GM21723 (cell line): ENCODE measurements around the gene C2orf66.

ENCODE experiments used
- ATAC-seq: cut with Tn5 transposase; IDR thresholded peaks from one replicate; pipeline ENCODE4 v1.9.1; 2021; ENCODE audit warnings: mild to moderate bottlenecking, moderate library complexity; ENCODE audit not compliant: unreplicated experiment

C2orf66 gene

DNA sequence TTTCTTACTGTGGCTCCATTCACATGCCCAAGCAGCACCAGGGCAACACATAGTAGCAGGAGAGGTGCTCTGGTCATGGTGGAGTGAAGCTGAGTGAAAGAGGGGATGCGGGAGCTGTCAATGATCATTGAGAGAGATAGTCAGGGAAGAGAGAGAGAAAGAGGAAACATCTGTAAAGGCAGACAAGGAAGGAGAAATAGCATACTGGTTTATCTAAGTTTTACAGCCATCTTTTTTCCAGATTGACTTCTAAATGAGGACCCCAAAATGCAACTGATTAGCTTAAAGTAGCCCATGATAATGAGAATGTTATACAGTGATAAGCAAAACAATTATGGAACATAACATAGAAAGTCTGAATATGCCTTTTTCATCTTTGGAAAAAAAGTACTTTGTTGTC, at the start of gene C2orf66:
Gene C2orf66, minus strand, starts transcription at position 96 of the 400 bp plus-strand sequence. Its CDS starts 19 bp downstream, at position 77.
- no peak for ATAC-seq

DNA sequence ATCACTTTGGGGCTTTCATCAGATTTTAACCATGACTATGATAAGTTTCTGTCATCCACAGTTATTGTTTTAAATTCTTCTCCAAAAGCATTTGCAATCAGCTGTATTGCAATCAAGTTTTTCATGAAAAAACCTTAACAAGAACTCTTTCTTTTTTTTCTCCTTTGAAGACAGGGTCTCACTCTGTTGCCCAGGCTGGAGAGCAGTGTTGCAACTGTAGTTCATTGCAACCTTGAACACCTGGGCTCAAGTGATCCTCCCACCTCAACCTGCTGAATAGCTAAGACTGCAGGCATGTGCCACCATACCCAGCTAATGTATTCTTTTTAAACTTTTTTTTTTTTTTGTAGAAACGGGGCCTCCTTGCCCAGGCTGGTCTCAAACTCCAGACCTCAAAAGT, 45.5 kb upstream of the C2orf66 start:
- ATAC-seq: no peak

DNA sequence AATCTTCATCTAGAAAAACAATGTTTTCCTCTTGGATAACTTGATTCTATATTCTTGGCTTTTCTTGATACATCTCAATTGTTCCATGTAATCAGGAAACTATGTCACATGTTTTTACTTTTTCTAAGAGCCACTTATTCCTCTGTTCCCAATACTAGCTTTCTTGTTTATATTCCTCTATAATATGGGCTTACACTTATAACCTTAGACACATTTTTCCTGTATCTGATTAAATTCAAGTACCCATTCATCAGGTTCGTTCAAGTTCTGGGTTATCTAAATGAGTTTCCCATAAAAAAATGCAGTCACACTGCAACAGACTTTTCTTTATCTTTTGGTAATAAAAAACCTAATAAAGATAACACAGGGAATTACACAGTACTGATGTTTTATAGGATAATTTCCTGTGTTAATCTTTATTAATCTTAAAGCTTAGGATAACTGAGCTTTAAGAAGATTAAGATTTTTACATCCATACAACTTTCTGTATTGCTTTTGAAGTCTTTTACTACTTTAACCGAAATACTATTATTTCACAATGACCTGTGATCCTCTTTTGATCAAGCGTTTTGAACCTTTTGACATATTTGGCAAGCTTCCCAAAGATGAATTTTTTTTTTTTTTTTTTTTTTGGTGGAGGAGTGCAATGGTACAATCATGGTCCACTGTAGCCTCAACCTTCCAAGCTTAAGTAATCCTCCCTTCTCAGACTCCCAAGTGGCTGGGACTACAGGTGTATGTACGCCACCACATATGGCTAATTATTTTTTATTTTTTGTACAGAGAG, 44.3 kb upstream of the C2orf66 start:
- ATAC-seq: no peak

DNA sequence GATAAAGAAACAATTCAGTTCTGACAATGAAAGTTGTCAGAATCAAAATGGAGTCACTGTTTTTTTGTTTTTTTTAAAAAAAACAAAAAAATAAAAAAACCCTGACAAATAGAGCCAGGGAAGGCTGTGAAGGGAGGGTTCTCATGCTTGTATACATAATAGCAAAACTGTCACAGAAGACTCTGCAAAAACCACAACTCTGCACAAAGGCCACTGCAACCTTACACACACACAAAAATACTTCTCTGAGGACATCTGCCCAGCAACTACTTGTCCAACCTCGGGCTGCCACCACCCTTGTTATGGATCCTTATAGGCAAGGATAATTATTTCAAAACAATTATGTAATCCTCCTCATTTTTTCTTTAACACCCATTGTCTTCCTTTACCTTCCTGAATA, 41.9 kb upstream of the C2orf66 start:
- ATAC-seq: no peak

DNA sequence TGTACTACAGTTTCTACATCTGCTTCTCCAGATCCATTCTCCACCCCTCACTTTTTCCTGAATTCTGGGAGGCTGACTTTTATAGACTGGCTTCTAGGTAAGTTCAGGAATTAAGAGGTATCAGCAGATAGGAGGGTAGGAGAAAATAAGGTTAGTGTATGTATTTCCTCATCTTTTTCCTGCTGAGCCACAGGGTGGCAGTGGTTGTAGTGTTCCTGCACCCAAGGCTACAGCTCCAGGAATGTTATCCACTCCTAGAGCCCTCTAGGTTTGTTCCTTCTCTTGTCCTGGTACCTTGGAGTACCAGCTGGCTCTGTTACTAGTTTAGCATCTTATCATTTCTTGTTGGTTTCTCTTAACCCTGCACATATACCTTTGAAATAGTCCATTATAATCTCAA, 40.7 kb upstream of the C2orf66 start:
- ATAC-seq: no peak

DNA sequence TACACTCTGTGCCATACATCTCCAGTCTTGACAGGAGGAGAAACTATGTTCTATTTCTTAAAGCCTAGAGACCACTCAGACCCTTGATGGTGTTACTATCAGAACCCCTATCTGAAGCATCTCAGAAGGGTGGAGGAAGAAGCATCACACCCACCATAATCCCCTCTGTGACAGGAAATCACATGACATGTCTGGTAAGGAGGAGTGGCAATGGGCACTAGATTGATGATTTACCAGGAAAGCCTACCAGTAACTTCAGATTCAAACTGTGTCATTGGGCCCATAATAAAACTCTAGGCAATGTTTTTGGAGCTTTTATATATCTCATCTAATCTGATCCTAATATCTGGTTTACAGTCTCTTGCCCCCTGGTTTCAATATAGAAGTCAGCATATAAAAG, 37.1 kb upstream of the C2orf66 start:
- no peak for ATAC-seq

DNA sequence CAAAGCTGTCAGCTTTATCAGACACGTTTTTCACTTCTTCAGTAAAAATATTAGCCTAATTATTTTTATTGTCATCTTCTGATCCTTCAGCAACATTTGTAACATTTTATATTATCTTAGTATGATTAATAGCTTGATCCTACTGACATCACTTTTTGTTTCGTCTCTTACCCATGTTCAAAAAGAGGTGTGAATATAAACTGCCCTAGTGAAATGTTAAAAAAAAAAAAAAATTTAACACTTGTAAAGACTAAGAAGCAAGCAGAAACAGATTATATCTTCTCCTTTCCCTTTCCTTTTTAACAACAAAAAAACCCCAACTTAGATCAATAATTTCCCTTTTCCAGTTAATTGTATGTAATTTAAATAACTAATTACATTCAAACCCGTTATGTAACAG, 36.2 kb upstream of the C2orf66 start:
- no peak for ATAC-seq

DNA sequence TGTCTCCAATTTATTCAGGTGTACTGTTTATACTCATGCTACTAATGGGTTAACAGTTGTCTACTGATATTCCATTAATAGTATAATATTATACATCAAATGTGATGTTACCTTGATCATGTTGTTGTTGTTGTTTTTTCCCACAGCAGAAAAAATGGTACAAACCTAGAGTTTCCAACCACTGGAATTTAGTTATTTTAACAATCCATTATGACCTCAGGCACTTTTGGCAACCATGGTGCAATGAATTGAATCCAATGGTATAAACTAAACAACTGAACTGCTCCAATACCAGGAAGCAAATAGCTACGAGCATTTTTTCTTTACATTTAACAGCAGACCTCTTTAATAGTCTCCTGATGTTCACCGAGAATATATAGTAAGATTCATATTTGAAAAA, 31.0 kb upstream of the C2orf66 start:
- ATAC-seq: no peak

DNA sequence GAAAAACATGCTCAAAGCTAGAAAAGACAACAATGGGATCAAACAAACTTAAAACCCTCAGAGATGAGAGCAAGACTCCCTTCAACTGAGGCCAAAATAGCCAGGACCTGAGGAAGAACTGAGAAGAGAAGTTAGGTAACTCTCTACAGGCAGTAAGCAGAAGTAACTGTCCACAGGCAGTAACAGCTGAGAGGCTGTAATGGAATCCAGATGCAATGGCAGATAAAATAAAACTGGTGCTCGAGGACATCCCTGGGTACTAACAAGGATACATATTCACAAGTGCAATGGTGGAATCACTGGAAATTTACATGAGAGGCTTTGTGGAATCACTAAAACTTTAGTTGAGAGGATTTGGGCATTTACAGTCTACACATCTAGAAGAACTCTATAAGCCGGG, 30.4 kb upstream of the C2orf66 start:
- no peak for ATAC-seq

DNA sequence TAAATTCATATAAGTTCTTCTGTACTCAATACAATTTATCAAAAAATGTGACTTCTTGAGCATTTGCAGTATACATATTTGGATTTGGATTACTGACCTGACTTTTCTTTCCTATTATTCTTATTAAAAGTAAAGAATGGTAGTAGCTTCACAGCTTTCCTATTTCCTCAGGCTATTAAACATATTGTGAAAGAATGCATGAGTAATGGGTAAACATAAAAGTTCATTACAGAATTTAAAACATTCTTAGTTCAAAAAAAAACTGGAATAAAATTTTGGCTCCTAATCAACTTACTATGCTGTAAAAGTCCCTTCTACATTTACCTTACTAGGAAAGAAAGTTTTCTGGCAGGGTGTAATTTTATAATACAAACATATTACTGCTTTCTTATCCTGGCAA, 27.3 kb upstream of the C2orf66 start:
- no peak for ATAC-seq

DNA sequence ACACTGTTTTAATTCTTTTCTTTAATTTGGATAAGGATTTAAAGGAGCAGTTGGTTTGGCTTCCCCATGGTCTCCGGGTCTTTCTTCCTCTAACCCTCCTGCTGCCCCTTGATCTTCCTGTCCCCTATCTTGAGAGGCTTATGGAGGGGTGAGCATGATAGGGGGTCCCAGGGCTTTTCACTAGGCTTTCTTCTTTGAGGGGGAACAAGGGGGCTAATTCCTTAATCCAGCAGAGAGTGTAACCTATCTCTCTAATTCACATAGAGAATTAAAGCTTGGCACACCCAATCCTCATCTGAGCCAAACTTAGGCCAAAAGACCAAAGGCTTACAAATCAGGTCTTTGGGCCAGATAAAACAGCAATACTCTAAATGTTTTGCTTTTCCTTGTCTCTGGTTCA, 21.5 kb upstream of the C2orf66 start:
- no peak for ATAC-seq

DNA sequence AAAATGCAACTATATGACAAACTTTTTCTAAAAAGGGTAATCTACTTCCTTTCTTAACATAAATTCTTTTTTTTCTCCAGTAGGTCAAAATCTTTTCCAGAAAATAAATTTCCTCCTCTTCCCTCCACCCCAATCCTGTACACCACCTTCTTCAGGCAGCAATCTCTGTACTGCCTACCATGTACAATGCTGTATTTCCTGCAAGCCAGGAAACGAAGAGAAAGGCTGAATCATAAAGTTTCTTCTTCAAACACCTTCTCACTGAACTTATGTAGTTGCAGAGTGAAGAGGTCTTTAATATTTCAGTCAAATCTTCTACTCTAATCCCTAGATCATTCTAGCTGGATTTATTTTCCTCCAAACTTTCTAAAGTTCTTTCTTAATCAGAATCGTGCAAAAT, 18.2 kb upstream of the C2orf66 start:
- ATAC-seq: no peak

DNA sequence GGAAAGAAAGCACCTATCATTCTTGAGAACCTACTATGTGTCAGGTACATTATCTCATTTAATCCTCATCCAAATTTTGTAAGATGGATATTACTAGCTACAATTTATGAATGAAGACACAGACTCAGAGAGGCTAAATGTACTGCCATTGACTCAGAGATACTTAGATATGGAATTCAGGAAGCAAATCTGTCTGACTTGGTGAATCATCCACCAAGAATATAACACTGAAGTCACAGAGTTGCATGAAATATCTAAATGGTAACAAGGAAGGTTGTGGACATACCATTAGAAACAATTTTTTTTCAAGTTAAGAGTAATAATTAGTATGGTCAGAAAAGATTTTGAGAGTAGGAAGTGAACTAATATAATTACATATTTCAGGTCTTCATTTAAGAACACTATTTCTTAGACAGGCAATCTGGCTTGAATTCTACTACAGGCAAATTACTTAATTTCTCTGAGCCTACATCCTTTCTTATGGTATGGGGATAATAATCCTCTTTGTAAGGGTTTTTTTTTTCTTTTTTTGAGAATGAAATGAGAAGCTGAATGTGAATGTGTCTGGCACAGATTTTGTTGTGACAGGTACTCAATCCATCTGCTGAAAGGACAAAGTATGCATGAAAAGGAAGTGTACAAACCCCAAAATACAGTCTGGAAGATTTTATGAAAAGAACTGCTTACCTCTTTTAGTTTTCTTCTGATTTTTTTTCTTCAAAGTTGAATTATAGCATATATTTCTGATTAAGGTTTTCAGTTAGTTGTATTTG, 14.8 kb upstream of the C2orf66 start:
- no peak for ATAC-seq

DNA sequence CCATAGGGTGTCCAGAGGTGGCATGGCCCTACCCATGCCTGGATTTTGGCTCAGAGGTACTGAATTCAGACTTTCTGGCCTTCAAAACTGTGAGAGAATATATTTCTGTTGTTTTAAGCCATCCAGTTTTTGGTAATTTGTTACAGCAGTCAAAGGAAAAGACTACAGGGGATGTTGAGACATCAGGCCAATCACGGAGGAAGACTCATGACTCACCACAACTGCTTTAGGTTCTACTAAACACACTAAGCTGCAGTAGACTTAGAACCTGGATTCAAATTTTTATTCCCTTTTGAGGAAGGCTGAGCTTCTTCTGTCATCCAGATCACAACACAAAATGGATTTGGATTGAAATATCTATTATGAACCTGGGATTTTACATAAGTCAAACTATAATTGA, 12.0 kb upstream of the C2orf66 start:
- no peak for ATAC-seq

DNA sequence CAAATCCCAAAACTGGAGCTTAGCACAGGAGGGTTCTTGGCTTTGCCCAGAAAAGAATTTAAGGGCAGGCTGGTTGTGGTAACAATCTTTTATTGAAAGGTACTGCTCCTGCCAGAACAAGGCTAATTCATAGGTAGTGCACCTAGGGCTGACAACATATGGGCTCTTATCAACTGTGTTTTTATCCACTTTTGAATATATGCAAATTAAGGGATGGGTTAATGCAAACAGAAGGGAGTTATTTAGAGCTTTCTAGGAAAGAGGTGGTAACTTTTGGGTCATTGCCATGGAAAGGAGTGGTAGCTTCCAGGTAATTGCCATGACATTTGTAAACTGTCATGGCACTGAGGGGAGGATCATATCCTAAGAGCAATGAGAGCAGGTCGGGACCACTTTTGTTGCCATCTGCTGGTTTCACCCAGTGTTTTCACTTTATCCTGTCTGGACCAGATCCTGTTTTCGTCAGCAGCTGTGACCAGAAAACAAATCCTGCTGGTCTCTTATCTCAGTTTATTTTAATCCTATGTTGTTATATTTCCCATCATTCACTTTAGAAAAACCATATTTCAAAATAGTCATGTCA, 981 bp downstream of the C2orf66 start:
- ATAC-seq: no peak

DNA sequence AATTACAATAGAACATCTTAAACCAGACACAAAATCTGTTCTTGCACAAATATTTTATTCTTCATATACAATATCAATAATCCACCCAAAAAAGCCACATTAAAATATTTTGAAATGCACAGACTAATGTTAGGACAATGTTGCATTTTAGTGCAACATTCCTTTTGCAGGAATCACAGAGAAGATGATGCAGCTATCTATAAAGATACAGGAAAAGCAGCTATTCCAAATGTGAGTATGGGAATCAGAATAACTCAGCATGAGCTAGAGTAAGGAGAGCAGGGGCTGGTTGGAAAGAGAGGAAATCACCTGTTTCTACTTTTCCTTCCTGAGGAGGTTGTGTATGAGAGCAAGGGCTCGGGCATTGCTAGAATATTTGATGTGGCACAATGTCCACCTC, 4.8 kb downstream of the C2orf66 start:
- ATAC-seq: no peak

DNA sequence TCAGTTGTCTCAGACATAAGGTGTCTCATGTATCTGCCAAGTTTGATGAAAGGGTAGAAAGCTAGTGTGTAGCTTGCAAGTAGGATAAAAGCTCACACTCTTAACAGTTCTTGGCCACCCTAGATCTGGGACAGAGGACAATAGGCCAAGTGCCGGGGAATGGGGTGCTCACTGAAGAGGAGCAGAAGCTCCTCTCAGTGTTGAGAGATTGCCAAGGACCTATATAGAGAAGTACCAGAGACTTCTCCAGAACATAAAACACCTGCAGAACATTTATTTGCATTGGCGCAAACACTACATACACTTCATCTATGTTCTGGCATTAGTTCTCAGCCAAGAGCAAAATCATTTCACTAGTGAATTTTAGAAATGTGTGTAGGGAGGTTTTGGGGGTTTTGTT, 6.8 kb downstream of the C2orf66 start:
- ATAC-seq: no peak

DNA sequence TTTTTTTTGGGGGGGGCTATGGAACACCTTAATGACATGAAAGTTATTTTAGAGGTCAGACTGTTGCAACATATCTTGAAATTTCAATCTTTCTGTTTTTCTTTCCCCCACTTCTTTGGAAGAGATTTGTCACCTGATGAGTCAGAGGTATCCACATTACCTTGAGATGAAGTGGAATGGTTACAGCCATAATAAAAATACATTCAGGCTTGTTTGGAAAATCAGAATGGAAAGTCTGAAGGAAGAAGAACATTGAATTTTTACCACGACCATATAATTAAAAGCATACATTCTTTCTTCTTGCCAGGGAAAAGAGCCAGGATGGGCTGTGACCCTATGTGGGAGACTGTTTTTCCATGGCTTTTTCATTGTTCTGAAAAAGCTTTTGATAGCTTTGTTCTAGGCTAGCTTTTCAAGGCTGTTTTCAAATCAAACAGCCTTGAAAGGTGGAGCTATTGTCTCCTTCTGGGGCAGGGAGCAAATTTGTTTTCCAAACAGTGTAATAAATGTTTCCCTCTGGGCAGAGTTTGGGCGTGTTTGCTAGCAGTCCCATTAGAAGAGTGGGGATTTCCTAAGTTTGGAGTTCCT, 7.4 kb downstream of the C2orf66 start:
- ATAC-seq: no peak

DNA sequence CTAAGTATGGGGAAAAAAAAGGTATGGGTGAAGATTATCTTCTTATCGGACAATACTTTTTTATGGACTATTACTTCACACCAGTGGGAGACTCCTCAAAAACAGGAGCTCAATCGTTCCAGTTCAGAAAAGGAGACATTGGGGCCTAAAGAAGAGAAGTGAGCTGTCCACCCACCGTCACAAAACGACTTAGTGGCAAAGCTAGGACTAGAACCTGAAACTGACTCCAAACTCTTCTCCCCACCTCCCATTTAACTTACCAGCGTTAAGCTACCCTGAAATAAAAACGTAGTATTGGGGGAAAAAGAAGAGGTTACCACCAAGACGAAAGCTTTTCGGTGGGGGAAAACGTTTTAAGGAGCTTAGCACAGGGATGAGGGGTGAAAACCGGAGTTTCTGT, 10.2 kb downstream of the C2orf66 start:
- ATAC-seq: peak; percentile 16

DNA sequence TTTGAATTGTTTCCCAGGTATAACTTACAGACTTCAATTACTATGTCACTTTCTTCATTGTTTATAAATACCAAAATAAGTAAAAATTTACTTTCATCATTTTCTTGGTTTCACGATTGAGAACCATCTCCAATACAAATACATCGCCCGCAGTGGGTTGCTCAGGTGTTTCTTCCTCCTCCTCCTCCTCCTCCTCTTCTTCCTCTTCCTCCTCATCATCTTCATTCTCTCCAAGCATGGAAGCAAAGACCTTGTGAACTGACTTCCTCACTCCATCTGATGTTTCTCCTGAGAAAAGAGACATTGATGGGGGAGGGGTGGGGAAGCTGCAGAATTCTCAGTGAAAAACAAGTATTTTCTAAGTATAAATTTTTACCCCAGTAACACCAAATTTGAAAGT, 16.3 kb downstream of the C2orf66 start:
- no peak for ATAC-seq

DNA sequence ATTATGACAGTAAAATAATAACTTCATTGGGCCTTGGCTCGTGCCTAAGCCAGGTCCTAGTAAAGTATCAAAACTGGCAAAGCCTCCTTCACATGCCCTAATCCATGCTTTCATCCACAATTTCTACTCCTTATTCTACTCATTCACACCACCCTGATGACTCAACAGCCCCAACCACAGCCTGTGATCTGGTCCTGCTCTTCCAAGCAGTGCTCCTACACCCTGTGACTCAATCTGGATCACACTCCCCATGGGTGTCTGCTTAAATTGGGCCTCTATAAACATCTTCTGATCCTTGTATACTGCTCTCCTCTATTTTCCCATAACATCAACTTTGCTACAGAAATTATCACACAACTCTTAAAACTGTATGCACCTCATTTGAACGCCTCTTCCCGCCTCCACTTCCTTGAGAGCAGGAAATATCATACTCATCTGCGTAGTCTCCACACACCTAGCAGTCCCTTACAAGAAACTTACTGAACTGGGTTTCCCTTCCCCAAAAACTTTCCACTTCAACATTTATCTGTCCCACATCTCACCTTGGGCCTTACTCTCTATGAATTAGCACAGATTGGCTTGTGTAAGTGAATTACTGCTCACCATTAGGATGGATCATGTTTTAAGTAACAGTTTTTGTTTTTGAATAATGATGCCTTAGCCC, 25.6 kb downstream of the C2orf66 start:
- ATAC-seq: no peak
